Panc1 (cell line): ENCODE measurements around the gene HECA. TPM values are rescaled to one million over a fixed set of nuclear protein-coding genes. Genes with fewer than 3 reads are reported as not detected.

Experiments
- ATAC-seq: fragments of 200-7000 bp; cut with Tn5 transposase; 2 replicates; pipeline ENCODE4 v1.9.1; 2020; ENCODE audit warnings: mild to moderate bottlenecking, moderate library complexity
- Bru-seq: library from RNA; stranded (reverse); fragments of 400-500 nt; gene quantifications from one replicate; lab custom pipeline; 2021; lab: Mats Ljungman, UMichigan
- BruChase-seq, 2 experiments: library from RNA; stranded (reverse); fragments of 400-500 nt; gene quantifications; one replicate each; lab custom pipeline; 2021; lab: Mats Ljungman, UMichigan
- BruUV-seq: library from RNA; stranded (reverse); fragments of 400-500 nt; replicated peaks from 2 replicates; lab custom pipeline; 2021; lab: Mats Ljungman, UMichigan
- CTCF ChIA-PET: fragments of 300-600 bp; sonication (Branson Sonifier 250); formaldehyde crosslinking; loops from one replicate; lab custom pipeline; 2022; ENCODE audit warnings: antibody characterized with exemption; lab: Charles Lee
- POLR2A ChIA-PET: fragments of 300-600 bp; sonication (Branson Sonifier 250); formaldehyde crosslinking; loops from one replicate; lab custom pipeline; 2022; ENCODE audit warnings: antibody characterized with exemption; lab: Charles Lee
- DNase-seq: peaks from one replicate; pipeline ENCODE4 v3.0.0-alpha.2; 2010; ENCODE audit warnings: low read depth, low spot score
- H3K27ac ChIP-seq: 2 replicates; pipeline ENCODE4 v1.5.1; 2011; ENCODE audit warnings: mild to moderate bottlenecking, low read length, inconsistent platforms
- H3K27me3 ChIP-seq: fragments of 200-500 bp; sonication (Bioruptor generic); 2 replicates; pipeline ENCODE4 v1.6.0; 2014; ENCODE audit warnings: low read length, inconsistent platforms; ENCODE audit not compliant: control insufficient read depth, insufficient read depth
- H3K36me3 ChIP-seq: fragments of 200-500 bp; sonication (Bioruptor generic); 2 replicates; pipeline ENCODE4 v1.5.1; 2014; ENCODE audit warnings: inconsistent platforms, mild to moderate bottlenecking, low read length, moderate library complexity; ENCODE audit not compliant: control insufficient read depth, insufficient read depth
- H3K4me1 ChIP-seq: 2 replicates; pipeline ENCODE4 v1.5.1; 2011; ENCODE audit warnings: inconsistent platforms, mild to moderate bottlenecking, low read length, moderate library complexity; ENCODE audit not compliant: control insufficient read depth, insufficient read depth
- H3K4me3 ChIP-seq, 2 experiments: 2 replicates each; pipeline ENCODE4 v1.5.1; 2011 to 2012; ENCODE audit warnings: low read depth in 2 of 2, low read length in 2 of 2, mild to moderate bottlenecking in 2 of 2, inconsistent platforms in 1 of 2, moderate library complexity in 1 of 2
- H3K9me3 ChIP-seq: fragments of 200-500 bp; sonication (Bioruptor generic); 2 replicates; pipeline ENCODE4 v1.5.1; 2014; ENCODE audit warnings: low read depth, mild to moderate bottlenecking, inconsistent platforms, low read length, moderate library complexity; ENCODE audit not compliant: control insufficient read depth, insufficient read depth
- POLR2AphosphoS5 ChIP-seq: IDR thresholded peaks from 2 replicates; pipeline ENCODE4 v1.6.1; 2012; ENCODE audit warnings: mild to moderate bottlenecking, low read depth, low read length, moderate library complexity
- SIN3A ChIP-seq: IDR thresholded peaks from 2 replicates; pipeline ENCODE4 v1.6.1; 2012; ENCODE audit warnings: low read depth, mild to moderate bottlenecking, low read length, moderate library complexity, borderline replicate concordance; ENCODE audit not compliant: insufficient read depth
- TCF7L2 ChIP-seq: IDR thresholded peaks from 2 replicates; pipeline ENCODE4 v1.6.1; 2011; ENCODE audit warnings: mild to moderate bottlenecking, low read depth, low read length, inconsistent platforms
- in situ Hi-C: cut with HindIII; loops from 2 replicates; pipeline ENCODE4 v1.10.0; 2016; ENCODE audit warnings: low sequenced_read_pairs, low pct_unique_long_range_greater_than_20kb
- intact Hi-C: fragments of 100-400 bp; cut with micrococcal nuclease; formaldehyde crosslinking; loops from one replicate; pipeline ENCODE4 v1.10.0; 2022; ENCODE audit not compliant: unreplicated experiment
- long read RNA-seq: library from polyadenylated mRNA; unstranded; transcript quantifications from one replicate; pipeline ENCODE4 v2.0.0, GENCODE V29; 2021; ENCODE audit not compliant: unreplicated experiment
- polyA plus RNA-seq: library from polyadenylated mRNA; unstranded; fragments of >200 nt; gene quantifications from one replicate; pipeline ENCODE4 v1.2.1, GENCODE V29; 2012; ENCODE audit warnings: missing spikeins; ENCODE audit not compliant: insufficient read length
- total RNA-seq: library from RNA; stranded (reverse); gene quantifications from one replicate; pipeline ENCODE4 v1.2.1, GENCODE V29; 2021; ENCODE audit not compliant: unreplicated experiment
- TF ChIP-seq, protein P1 (sequence below), 2 experiments: IDR thresholded peaks; 2 replicates each; pipeline ENCODE4 v1.6.1; 2011 to 2012; ENCODE audit warnings: low read depth in 2 of 2, control low read depth in 1 of 2, low read length in 1 of 2, mild to moderate bottlenecking in 1 of 2, moderate library complexity in 1 of 2; ENCODE audit not compliant: insufficient read depth in 1 of 2
- TF ChIP-seq, protein P2 (sequence below): fragments of 450-650 bp; IDR thresholded peaks from 2 replicates; pipeline ENCODE4 v1.5.1; 2017; ENCODE audit warnings: mild to moderate bottlenecking

The HECA gene, protein sequence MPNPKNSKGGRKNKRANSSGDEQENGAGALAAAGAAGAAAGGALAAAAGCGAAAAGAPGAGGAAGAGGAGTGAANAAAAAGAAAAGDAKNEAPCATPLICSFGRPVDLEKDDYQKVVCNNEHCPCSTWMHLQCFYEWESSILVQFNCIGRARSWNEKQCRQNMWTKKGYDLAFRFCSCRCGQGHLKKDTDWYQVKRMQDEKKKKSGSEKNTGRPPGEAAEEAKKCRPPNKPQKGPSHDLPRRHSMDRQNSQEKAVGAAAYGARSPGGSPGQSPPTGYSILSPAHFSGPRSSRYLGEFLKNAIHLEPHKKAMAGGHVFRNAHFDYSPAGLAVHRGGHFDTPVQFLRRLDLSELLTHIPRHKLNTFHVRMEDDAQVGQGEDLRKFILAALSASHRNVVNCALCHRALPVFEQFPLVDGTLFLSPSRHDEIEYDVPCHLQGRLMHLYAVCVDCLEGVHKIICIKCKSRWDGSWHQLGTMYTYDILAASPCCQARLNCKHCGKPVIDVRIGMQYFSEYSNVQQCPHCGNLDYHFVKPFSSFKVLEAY
- total RNA-seq (3.9 TPM), Bru-seq, nascent RNA (percentile 53 among the genes with signal in this experiment), BruChase-seq, experiment 1, labeled RNA remaining after a 2-hour chase (percentile 54 among the genes with signal in this experiment), BruChase-seq, experiment 2, labeled RNA remaining after a 6-hour chase (percentile 54 among the genes with signal in this experiment)
- 1.5 TPM for polyA plus RNA-seq
- long read RNA-seq, full-length matches to known transcripts: 1 of 6 reads
- long read RNA-seq, partial matches to known transcripts: 2 of 6 reads
- long read RNA-seq, other reads (novel, unspliced or antisense): 3 of 6 reads

DNA sequence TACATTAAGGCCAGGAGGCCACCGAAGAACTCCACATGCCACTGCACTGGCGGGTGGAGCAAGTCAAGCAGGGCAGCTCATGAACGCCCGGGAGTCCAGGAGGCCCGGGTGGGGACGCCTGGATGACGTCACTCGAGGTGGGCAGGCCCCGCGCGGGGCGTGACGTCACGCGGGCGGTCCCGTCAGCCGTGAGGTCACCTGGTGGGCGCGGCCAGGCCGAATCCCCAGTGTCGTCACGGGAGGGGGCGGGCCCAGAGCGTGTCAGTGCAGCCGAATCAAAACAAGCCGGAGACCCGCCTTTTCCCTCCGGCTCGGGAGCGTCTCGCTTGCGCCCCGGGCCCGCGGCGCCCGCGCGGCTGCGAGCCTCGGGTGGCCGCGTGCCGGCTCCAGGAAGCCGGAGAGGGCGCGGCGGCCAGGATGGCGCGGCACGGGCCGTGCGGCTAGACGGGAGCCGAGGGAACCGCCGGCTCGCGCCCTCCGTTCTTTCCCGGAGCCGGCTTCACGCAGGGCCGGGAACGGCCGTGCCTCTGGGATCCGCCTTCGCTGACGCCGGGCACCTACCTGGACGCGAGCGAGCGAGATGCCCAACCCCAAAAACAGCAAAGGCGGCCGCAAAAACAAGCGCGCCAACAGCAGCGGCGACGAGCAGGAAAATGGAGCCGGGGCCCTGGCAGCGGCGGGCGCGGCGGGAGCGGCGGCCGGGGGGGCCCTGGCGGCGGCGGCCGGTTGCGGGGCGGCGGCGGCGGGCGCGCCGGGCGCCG is at the start of gene HECA:
HECA (plus strand) TSS at position 264 of the 761 bp plus-strand sequence; CDS start at position 581, 317 bp downstream.
- POLR2A ChIA-PET: no interaction called here
- TF ChIP-seq SIN3A: no peak; the same call in 1 of the 2 replicates
- TF ChIP-seq, protein P1, sequence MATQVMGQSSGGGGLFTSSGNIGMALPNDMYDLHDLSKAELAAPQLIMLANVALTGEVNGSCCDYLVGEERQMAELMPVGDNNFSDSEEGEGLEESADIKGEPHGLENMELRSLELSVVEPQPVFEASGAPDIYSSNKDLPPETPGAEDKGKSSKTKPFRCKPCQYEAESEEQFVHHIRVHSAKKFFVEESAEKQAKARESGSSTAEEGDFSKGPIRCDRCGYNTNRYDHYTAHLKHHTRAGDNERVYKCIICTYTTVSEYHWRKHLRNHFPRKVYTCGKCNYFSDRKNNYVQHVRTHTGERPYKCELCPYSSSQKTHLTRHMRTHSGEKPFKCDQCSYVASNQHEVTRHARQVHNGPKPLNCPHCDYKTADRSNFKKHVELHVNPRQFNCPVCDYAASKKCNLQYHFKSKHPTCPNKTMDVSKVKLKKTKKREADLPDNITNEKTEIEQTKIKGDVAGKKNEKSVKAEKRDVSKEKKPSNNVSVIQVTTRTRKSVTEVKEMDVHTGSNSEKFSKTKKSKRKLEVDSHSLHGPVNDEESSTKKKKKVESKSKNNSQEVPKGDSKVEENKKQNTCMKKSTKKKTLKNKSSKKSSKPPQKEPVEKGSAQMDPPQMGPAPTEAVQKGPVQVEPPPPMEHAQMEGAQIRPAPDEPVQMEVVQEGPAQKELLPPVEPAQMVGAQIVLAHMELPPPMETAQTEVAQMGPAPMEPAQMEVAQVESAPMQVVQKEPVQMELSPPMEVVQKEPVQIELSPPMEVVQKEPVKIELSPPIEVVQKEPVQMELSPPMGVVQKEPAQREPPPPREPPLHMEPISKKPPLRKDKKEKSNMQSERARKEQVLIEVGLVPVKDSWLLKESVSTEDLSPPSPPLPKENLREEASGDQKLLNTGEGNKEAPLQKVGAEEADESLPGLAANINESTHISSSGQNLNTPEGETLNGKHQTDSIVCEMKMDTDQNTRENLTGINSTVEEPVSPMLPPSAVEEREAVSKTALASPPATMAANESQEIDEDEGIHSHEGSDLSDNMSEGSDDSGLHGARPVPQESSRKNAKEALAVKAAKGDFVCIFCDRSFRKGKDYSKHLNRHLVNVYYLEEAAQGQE (IDR thresholded peaks at IDR 0.05; ENCODE audit: insufficient read depth in 1 of 2, low read depth in 2 of 2, low read length in 1 of 2): no peak
- TF ChIP-seq POLR2AphosphoS5: no peak
- no peak for TF ChIP-seq TCF7L2
- TF ChIP-seq, protein P2, sequence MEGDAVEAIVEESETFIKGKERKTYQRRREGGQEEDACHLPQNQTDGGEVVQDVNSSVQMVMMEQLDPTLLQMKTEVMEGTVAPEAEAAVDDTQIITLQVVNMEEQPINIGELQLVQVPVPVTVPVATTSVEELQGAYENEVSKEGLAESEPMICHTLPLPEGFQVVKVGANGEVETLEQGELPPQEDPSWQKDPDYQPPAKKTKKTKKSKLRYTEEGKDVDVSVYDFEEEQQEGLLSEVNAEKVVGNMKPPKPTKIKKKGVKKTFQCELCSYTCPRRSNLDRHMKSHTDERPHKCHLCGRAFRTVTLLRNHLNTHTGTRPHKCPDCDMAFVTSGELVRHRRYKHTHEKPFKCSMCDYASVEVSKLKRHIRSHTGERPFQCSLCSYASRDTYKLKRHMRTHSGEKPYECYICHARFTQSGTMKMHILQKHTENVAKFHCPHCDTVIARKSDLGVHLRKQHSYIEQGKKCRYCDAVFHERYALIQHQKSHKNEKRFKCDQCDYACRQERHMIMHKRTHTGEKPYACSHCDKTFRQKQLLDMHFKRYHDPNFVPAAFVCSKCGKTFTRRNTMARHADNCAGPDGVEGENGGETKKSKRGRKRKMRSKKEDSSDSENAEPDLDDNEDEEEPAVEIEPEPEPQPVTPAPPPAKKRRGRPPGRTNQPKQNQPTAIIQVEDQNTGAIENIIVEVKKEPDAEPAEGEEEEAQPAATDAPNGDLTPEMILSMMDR: no peak
- DNase-seq (peak; percentile 32), ATAC-seq (peak; percentile 97)
- Histone ChIP-seq H3K27me3 (peaks cover 3% of the 10 kb centered on the region; the same call in 1 of the 2 replicates), H3K9me3 (no peaks in the 10 kb centered on the region), H3K4me1 (peaks cover 6% of the 10 kb centered on the region), H3K36me3 (no peaks in the 10 kb centered on the region; the same call in 1 of the 2 replicates), H3K27ac (peak within 1 kb of the TSS; percentile 40; the same call in 1 of the 2 replicates), H3K4me3 (peak within 1 kb of the TSS; percentile 74 to 76)
- intact Hi-C loops: no loop called here
- in situ Hi-C loops: no loop called here
- CTCF ChIA-PET: no interaction called here
- BruUV-seq: no TSS peak

DNA sequence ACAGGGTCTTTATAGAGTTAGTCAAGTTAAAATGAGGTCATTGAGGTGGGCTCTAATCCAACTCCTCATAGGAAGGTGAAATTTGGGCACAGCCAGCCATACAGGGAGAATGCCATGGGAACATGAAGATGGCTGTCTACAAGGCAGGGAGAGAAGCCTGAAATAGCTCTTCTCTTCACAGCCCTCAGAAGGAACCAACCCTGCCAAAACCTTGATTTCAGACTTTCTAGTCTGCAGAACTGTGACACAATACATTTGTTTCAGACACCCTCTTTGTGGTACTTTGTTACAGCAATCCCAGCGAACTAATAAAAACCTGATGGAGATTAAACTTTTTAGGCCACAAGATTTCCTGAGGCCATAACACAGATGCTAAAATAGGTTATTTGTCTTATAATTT is 43.1 kb upstream of the HECA start:
- DNase-seq: no peak
- in situ Hi-C loops: no loop called here
- ChIA-PET CTCF (no interaction called here), POLR2A (no interaction called here)
- intact Hi-C loops: no loop called here
- ATAC-seq: no peak
- Histone ChIP-seq H3K27ac (no peak overlapping the region), H3K36me3 (no peaks in the 10 kb centered on the region), H3K4me1 (no peaks in the 10 kb centered on the region), H3K9me3 (no peaks in the 10 kb centered on the region), H3K27me3 (no peaks in the 10 kb centered on the region; the same call in 1 of the 2 replicates), H3K4me3 (no peak overlapping the region)
- TF ChIP-seq, protein P1 (IDR thresholded peaks at IDR 0.05; ENCODE audit: insufficient read depth in 1 of 2, low read depth in 2 of 2, low read length in 1 of 2): no peak
- TF ChIP-seq POLR2AphosphoS5 (no peak), SIN3A (no peak)
- BruUV-seq: no TSS peak
